T-helper 22 cell (primary cell): Measurements from ENCODE around the gene PLBD2.

Experiments used
- DNase-seq: peaks from one replicate; pipeline ENCODE4 v3.0.0-alpha.2; 2020; ENCODE audit warnings: low read depth

Gene PLBD2, protein sequence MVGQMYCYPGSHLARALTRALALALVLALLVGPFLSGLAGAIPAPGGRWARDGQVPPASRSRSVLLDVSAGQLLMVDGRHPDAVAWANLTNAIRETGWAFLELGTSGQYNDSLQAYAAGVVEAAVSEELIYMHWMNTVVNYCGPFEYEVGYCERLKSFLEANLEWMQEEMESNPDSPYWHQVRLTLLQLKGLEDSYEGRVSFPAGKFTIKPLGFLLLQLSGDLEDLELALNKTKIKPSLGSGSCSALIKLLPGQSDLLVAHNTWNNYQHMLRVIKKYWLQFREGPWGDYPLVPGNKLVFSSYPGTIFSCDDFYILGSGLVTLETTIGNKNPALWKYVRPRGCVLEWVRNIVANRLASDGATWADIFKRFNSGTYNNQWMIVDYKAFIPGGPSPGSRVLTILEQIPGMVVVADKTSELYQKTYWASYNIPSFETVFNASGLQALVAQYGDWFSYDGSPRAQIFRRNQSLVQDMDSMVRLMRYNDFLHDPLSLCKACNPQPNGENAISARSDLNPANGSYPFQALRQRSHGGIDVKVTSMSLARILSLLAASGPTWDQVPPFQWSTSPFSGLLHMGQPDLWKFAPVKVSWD

GRCh38 chr12:113358381-113359132 is at the start of gene PLBD2:
PLBD2 (plus strand) TSS chr12:113358587; CDS start chr12:113358601, 14 bp downstream.
- peak; percentile 94 for DNase-seq

DNA sequence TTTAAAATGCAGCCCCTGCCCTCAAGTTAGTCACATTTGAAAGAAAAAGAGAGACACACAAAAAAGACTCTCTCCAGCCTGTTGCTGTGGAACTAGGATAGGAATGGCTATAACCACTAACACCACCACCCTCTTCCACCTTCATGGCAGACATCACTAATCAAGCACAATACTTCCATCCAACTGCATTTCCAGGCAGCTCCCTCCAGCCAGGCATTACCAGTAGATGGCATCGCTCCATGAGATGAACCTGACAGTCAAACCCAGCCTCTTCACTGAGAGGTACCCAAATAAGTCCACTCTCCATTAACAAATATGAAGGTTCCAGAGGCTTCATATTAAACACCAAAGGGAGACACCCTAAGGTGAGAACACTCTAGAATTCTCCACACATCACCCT is 47.9 kb upstream of the PLBD2 start:
- no peak for DNase-seq

DNA sequence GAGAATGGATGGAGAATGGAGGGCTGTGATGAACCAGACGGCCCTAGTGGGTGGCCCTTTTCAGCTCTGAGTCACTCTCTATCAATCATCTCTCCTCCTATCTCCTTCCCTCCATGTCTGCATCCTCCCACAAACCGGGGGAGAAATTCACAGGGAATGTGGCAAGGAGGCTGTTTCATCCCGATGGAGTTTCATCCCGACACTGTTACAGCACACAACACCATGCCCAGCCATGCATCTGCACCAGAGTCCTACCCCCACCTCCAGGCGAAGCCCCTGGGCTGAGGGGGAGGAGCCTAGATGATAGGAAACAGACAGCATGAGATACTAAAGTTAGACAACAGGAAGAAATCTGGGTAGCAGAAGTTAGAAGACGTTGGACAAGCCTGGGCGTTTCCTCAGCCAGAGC is 44.3 kb upstream of the PLBD2 start:
- DNase-seq, result no peak

- DNase-seq, result no peak
Observed at GRCh38 chr12:113315358-113315757, 43.0 kb upstream of the PLBD2 start.

GRCh38 chr12:113316155-113316554 is 42.2 kb upstream of the PLBD2 start:
- DNase-seq, result no peak

DNA sequence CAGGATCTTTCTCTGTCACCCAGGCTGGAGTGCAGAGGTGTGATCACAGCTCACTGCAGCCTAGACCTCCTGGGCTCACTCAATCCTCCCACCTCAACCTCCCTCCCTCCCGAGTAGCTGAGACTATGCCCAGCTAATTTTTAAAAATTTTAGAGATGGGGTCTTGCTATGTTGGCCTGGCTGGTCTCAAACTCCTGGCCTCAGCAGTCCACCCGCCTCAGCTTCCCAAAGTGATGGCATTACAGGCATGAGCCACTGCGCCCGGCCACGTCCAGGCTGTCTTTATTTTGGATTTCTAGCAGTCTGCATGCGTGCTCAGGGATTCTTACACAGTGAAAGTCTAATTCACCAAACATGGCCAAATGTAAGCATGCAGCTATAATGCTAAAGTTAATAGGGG is 41.3 kb upstream of the PLBD2 start:
- DNase-seq, result no peak

GRCh38 chr12:113318046-113318656 is 40.2 kb upstream of the PLBD2 start:
- DNase-seq, result no peak

- no peak for DNase-seq
Observed at GRCh38 chr12:113318900-113319628, 39.3 kb upstream of the PLBD2 start.

- DNase-seq, result no peak
Observed at GRCh38 chr12:113320401-113320800, 38.0 kb upstream of the PLBD2 start.

DNA sequence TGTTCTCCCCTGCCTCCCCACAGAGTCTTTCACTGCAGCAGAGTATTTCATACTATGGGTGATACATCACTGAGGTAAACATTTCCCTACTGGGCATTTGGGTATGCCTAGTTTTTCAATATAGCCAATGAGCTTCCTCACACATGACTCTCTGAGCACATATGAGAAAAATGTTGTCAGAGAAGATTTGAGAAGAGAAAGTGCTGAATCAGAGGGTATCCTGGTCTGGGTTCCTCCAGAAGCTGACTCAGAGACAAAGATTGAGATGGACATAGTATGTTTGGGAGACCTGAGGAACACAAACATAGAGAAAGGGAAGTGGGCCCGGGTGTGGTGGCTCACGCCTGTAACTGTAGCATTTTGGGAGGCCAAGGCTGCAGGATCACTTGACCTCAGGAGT is 36.0 kb upstream of the PLBD2 start:
- DNase-seq, result no peak

DNA sequence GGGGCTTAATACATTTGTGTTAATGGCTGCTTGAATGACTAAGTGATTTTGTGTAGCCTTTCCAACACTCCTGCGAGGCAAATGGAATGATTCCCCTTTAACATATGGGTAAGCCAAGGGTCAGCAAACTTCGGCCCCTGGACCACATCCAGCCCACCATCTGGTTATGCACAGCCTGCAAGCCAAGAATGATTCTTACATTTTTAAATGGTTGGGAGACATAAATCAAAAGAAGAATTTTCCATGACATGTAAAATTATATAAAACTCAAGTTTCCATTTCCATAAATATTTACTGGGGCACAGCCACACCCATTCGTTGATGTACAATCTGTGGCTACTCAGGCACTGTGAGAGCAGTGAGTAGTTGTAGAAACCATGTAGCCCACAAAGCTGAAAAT is 32.5 kb upstream of the PLBD2 start:
- DNase-seq, result no peak

DNA sequence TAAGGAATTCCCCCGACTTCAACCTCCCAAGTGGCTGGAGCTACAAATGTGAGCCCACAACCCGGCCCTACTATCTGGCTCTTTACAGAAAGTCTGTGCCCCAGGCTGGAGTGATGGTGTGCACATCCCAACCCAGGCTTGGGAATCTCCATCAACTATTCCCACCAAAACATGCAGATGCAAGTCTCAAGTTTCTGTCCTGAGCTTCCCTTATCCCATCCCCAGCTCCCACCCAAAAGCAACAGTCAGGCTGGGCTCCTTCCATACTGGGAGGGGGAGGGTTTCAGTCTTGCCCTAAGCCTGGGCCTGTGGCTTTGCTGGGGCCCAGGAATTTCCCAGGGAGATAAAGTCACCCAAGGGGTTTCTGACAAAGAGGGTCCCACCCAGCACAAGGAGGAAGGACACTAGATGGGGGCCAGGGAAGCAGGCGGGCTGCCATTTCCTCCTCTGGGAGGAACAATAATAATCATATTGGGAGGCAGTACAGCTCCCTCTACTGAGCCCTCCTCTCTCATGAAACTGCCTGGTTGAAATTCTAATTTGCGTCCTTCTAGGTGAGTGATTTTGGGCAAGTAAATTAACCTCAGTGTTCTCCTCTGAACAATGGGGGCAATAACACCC is 31.5 kb upstream of the PLBD2 start:
- DNase-seq, result no peak

- DNase-seq, result no peak
Observed at GRCh38 chr12:113328368-113328889, 30.0 kb upstream of the PLBD2 start.

DNA sequence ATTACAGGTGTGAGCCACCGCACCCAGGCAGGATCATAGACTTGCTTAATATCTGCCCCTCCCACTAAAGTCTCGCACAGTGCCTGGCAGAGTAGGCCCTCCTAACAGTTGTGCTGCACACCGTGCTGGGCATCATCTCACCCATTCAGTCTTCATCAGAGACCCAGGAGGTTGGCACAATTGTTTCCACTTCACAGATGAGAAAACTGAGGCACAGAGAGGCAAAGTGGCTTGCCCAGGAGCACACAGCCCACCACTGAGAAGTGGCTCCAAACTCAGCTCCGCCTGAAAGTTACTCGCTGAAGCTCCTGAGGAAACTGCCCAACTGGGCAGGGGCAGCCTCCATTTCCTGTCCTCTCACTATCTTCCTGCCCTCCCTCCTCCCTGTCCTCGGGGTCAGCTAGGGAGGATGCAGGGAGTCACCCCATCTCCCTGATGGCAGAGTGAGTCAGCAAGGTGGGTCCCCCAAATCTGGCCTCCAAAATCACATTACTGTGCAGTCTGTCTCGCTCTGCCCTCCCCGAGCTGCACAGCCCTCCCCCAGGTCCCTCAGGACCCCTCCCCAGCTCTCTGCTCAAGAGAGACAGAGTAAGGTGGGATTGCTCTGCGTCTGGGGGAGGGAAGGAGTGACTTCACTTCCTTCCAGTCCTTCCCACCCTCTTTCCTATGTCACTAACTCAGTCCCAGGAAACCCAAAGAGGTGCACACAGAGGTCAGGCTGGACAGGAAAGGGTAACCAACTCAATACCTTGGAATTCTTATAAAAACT is 29.2 kb upstream of the PLBD2 start:
- DNase-seq, result no peak

- no peak for DNase-seq
Observed at GRCh38 chr12:113329791-113330417, 28.5 kb upstream of the PLBD2 start.

DNA sequence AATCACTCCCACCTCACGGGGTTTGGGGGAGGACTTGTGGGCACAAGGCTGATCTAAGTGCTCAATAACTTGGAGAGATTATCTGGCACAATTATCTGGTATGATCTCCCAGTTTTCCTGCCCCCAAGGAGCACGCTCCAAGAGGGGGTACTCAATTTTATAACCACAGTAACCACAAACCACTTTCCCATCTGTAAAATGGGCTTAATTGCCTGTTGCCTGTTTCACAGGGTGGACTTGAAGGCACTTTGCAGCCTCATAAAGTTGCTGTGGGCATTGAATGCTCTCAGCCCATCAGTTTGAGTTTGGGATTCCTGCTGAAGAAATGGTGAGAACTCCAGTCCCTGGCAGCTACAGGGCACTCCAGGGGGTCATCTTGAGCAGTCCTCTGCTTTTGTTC is 27.9 kb upstream of the PLBD2 start:
- DNase-seq, result no peak

- no peak for DNase-seq
Observed at GRCh38 chr12:113332688-113333417, 25.5 kb upstream of the PLBD2 start.

GRCh38 chr12:113333418-113333750 is 25.0 kb upstream of the PLBD2 start:
- no peak for DNase-seq
